Fibroblast of pulmonary artery (primary cell): Measurements from ENCODE around the gene MTHFS.

ENCODE experiments used
- DNase-seq: peaks from one replicate; pipeline ENCODE4 v3.0.0-alpha.2; 2010; ENCODE audit warnings: low read depth
- H3K4me3 ChIP-seq: replicated peaks from 2 replicates; pipeline ENCODE4 v1.5.1; 2011; ENCODE audit warnings: low read depth, mild to moderate bottlenecking, control low read depth, low read length, moderate library complexity
- CTCF ChIP-seq: IDR thresholded peaks from 2 replicates; pipeline ENCODE4 v1.5.1; 2011; ENCODE audit warnings: mild to moderate bottlenecking, control low read depth, low read length, inconsistent platforms; ENCODE audit errors: missing control alignments

MTHFS gene

GRCh38 chr15:79872358-79873017 is 24.3 kb downstream of the MTHFS start:
- DNase-seq: peak; percentile 62
- no peak for TF ChIP-seq CTCF
- H3K4me3 ChIP-seq: no peak overlapping the region

GRCh38 chr15:79868554-79868953 is 28.3 kb downstream of the MTHFS start:
- no peak for DNase-seq
- no peak overlapping the region for H3K4me3 ChIP-seq
- TF ChIP-seq CTCF: no peak

GRCh38 chr15:79863886-79864285 is 32.9 kb downstream of the MTHFS start:
- no peak for TF ChIP-seq CTCF
- DNase-seq: peak; percentile 10

GRCh38 chr15:79862191-79862590 is 34.6 kb downstream of the MTHFS start:
- no peak for DNase-seq
- H3K4me3 ChIP-seq: no peak overlapping the region
- TF ChIP-seq CTCF: no peak

More at GRCh38 chr15:79863886-79864285, 32.9 kb downstream of the MTHFS start:
- H3K4me3 ChIP-seq: no peak overlapping the region

- no peak for TF ChIP-seq CTCF
- no peak for DNase-seq
- no peak overlapping the region for H3K4me3 ChIP-seq
These were observed 36.2 kb downstream of the MTHFS start for GRCh38 chr15:79860661-79861060.

GRCh38 chr15:79858469-79858868 is 38.3 kb downstream of the MTHFS start:
- H3K4me3 ChIP-seq: no peak overlapping the region
- peak; percentile 27 for DNase-seq
- TF ChIP-seq CTCF: peak; percentile 36

GRCh38 chr15:79853492-79854328 is 43.1 kb downstream of the MTHFS start:
- peak; percentile 100 for TF ChIP-seq CTCF
- peak; percentile 90 for DNase-seq
- no peak overlapping the region for H3K4me3 ChIP-seq
